ENCODE measurements around the gene TTC22. TPM values are rescaled to one million over a fixed set of nuclear protein-coding genes. Genes with fewer than 3 reads are reported as not detected.
A peak's percentile ranks its signal among the peaks of the same experiment; 100 is the strongest.

The TTC22 gene
- total RNA-seq, 1 experiment from 2014 or later: 3.0 TPM

DNA sequence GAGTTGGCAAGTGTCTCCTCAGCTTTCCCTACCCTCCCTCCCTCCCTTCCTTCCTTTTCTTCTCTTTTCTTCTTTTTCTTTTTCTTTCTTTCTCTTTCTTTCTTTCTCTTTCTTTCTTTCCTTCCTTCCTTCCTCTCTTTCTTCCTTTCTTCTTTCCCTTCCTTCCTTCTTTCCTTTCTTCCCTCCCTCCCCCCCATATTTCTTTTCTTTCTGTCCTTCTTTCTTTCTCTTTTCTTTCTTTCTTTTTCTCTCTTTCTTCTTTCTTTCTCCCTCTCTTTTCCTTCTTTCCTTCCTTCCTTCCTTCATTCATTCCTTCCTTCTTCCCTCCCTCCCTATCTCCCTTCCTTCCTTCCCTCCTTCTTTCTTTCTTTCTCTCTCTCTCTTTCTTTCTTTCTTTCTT lies 18.6 kb upstream of the TTC22 start:
- POLR2A ChIA-PET: interaction anchor here (1.3 kb wide), 1 partner anchor 18 kb away, joined by 4 read pairs; the partner anchor contains the start of gene TTC22

DNA sequence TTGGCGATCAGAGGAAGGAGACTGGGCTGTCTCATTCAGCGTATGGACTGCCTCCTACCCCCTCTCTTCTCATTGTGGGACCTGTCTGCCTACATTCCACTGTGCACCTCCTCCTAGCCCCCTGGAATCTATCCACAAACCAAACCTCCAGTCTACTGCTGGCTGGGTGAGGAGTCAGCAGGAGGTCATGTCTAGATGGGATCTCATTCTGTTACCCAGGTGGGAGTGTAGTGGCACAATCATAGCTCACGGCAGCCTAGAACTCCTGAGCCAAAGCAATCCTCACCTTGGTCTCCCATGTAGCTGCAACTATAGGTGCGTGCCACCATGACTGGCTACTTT lies 18.0 kb upstream of the TTC22 start:
- ChIA-PET POLR2A (interaction anchor here (1.3 kb wide), 1 partner anchor 18 kb away, joined by 4 read pairs; the partner anchor contains the start of gene TTC22), CTCF (interaction anchor here (0.6 kb wide), 1 partner anchor 1246 kb away, joined by 3 read pairs; no protein-coding TSS in a partner anchor)
- Mint-ChIP-seq H3K4me1 (ENCODE audit: insufficient read depth, unreplicated experiment) (peaks cover 7% of the 10 kb centered on the region), H3K4me3 (ENCODE audit: unreplicated experiment) (no peak overlapping the region), H3K9me3 (ENCODE audit: unreplicated experiment) (peaks cover 7% of the 10 kb centered on the region), H3K36me3 (ENCODE audit: insufficient read depth, unreplicated experiment) (peaks cover 5% of the 10 kb centered on the region), H3K27ac (ENCODE audit: low read depth, unreplicated experiment) (no peak overlapping the region), H3K27me3 (ENCODE audit: insufficient read depth, unreplicated experiment) (no peaks in the 10 kb centered on the region)
- TF ChIP-seq, protein P1, sequence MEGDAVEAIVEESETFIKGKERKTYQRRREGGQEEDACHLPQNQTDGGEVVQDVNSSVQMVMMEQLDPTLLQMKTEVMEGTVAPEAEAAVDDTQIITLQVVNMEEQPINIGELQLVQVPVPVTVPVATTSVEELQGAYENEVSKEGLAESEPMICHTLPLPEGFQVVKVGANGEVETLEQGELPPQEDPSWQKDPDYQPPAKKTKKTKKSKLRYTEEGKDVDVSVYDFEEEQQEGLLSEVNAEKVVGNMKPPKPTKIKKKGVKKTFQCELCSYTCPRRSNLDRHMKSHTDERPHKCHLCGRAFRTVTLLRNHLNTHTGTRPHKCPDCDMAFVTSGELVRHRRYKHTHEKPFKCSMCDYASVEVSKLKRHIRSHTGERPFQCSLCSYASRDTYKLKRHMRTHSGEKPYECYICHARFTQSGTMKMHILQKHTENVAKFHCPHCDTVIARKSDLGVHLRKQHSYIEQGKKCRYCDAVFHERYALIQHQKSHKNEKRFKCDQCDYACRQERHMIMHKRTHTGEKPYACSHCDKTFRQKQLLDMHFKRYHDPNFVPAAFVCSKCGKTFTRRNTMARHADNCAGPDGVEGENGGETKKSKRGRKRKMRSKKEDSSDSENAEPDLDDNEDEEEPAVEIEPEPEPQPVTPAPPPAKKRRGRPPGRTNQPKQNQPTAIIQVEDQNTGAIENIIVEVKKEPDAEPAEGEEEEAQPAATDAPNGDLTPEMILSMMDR (IDR thresholded peaks at IDR 0.05; ENCODE audit: unreplicated experiment): no peak
- intact Hi-C loops (cut with micrococcal nuclease): no loop called here
- DNase-seq (ENCODE audit: unreplicated experiment): no peak
- BruUV-seq (replicated peaks): no TSS peak

More for the DNA sequence above, 18.6 kb upstream of the TTC22 start:
- Mint-ChIP-seq H3K9me3 (ENCODE audit: unreplicated experiment) (peaks cover 7% of the 10 kb centered on the region), H3K4me3 (ENCODE audit: unreplicated experiment) (no peak overlapping the region), H3K27me3 (ENCODE audit: insufficient read depth, unreplicated experiment) (no peaks in the 10 kb centered on the region), H3K36me3 (ENCODE audit: insufficient read depth, unreplicated experiment) (peaks cover 5% of the 10 kb centered on the region), H3K4me1 (ENCODE audit: insufficient read depth, unreplicated experiment) (peaks cover 7% of the 10 kb centered on the region), H3K27ac (ENCODE audit: low read depth, unreplicated experiment) (no peak overlapping the region)
- CTCF ChIA-PET: no interaction called here
- no peak for DNase-seq (ENCODE audit: unreplicated experiment)
- intact Hi-C loops (cut with micrococcal nuclease): no loop called here
- no TSS peak for BruUV-seq (replicated peaks)
- TF ChIP-seq, protein P1 (IDR thresholded peaks at IDR 0.05; ENCODE audit: unreplicated experiment): no peak

DNA sequence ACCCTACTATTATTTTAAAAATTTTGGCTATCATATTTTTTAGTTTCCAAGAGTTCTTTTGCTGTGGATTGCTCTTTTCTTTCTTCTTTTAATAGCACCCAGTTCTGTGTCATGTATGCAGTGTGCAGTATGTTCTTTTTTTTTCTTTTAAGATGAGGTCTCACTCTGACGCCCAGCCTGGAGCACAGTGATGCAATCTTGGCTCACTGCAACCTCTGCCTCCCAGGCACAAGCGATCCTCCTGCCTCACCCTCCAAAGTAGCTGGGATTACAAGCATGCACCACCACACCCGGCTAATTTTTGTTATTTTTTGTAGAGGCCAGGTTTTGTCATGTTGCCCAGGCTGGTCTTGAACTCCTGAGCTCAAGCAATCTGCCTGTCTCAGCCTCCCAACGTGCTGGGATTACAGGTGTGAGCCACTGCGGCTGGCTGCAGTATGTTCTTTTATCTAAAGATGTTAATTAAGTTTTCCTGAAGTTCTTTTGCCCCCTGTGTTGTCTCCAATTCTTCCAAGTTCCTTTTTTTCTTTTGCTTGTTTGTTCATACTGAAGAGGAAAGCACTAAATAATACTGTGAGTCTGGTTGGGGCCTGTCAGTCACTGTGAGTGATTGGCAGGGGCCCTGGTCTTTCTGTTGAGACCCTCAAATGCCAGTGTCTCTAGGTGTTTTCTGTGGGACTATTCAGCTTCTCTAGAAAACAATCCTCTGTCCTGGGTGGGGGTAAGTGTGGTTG lies 17.5 kb upstream of the TTC22 start:
- no peak overlapping the region for H3K4me3 Mint-ChIP-seq (ENCODE audit: unreplicated experiment)
- intact Hi-C loops (cut with micrococcal nuclease): no loop called here
- no peak overlapping the region for H3K27ac Mint-ChIP-seq (ENCODE audit: low read depth, unreplicated experiment)
- DNase-seq (ENCODE audit: unreplicated experiment): peak; percentile 43
- peaks cover 7% of the 10 kb centered on the region for H3K4me1 Mint-ChIP-seq (ENCODE audit: insufficient read depth, unreplicated experiment)
- ChIA-PET POLR2A (interaction anchor here (1.3 kb wide), 1 partner anchor 17 kb away, joined by 4 read pairs; the partner anchor contains the start of gene TTC22), CTCF (interaction anchor here (0.6 kb wide), 1 partner anchor 1245 kb away, joined by 3 read pairs; no protein-coding TSS in a partner anchor)
- H3K36me3 Mint-ChIP-seq (ENCODE audit: insufficient read depth, unreplicated experiment): peaks cover 5% of the 10 kb centered on the region
- TF ChIP-seq, protein P1 (IDR thresholded peaks at IDR 0.05; ENCODE audit: unreplicated experiment): no peak
- no TSS peak for BruUV-seq (replicated peaks)
- no peaks in the 10 kb centered on the region for H3K27me3 Mint-ChIP-seq (ENCODE audit: insufficient read depth, unreplicated experiment)
- peaks cover 5% of the 10 kb centered on the region for H3K9me3 Mint-ChIP-seq (ENCODE audit: unreplicated experiment)

DNA sequence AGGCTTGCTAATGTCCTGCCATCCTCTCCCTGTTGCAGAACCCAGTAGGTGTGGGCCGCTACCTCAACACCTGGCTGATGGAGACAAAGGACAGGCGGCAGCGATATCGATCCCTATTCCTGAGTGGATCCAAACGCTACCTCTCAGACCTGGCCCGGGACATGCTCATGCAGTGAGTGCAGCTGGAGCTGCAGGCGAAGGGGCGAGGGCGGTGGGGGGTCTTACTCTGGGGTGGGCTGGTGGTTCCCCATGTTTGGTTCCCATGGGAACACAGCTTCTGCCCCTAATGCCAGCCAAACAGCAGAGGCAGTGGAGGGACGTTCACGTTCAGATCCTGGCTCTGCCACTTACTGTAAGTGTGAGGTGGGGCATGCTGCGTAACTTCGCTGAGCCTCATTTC lies 15.8 kb upstream of the TTC22 start:
- ChIA-PET POLR2A (no interaction called here), CTCF (interaction anchor here (0.5 to 0.8 kb wide), 4 partner anchors 132 to 328 kb away, joined by 3 to 5 read pairs (median 4); no protein-coding TSS in a partner anchor)
- H3K36me3 Mint-ChIP-seq (ENCODE audit: insufficient read depth, unreplicated experiment): peaks cover 5% of the 10 kb centered on the region
- H3K9me3 Mint-ChIP-seq (ENCODE audit: unreplicated experiment): no peaks in the 10 kb centered on the region
- TF ChIP-seq, protein P1 (IDR thresholded peaks at IDR 0.05; ENCODE audit: unreplicated experiment): no peak
- no TSS peak for BruUV-seq (replicated peaks)
- no peak overlapping the region for H3K27ac Mint-ChIP-seq (ENCODE audit: low read depth, unreplicated experiment)
- H3K4me3 Mint-ChIP-seq (ENCODE audit: unreplicated experiment): no peak overlapping the region
- H3K4me1 Mint-ChIP-seq (ENCODE audit: insufficient read depth, unreplicated experiment): peaks cover 7% of the 10 kb centered on the region
- DNase-seq (ENCODE audit: unreplicated experiment): no peak
- intact Hi-C loops (cut with micrococcal nuclease): no loop called here
- no peaks in the 10 kb centered on the region for H3K27me3 Mint-ChIP-seq (ENCODE audit: insufficient read depth, unreplicated experiment)

Measured in MCF 10A (cell line).